Skin of body (tissue), 2 donors: ENCODE measurements around the gene TBC1D2. TPM values are rescaled to one million over a fixed set of nuclear protein-coding genes. Genes with fewer than 3 reads are reported as not detected.
"Not testable (repeated sequence)": the region's sequence is repeated elsewhere in the genome, so short reads cannot be mapped to it uniquely, and the experiment has no call there.

Experiments used
- DNase-seq: peaks from one replicate; lab custom pipeline; 2025; lab: John Stamatoyannopoulos, UW
- total RNA-seq: library from RNA; depleted of rRNA; stranded (reverse); fragments of >200 nt; gene quantifications from one replicate; pipeline ENCODE4 v1.2.3, GENCODE V29; 2014

Gene TBC1D2
- total RNA-seq, result 3.2 TPM

- peak; percentile 94 for DNase-seq
Measured at GRCh38 chr9:98255578-98256296, at the start of gene TBC1D2. Gene TBC1D2, minus strand, starts transcription at chr9:98255649. Its CDS starts 108 bp downstream, at chr9:98255541.

- DNase-seq, result no peak
Measured at GRCh38 chr9:98304381-98304780, 48.9 kb upstream of the TBC1D2 start.

GRCh38 chr9:98303633-98304125 is 48.2 kb upstream of the TBC1D2 start:
- DNase-seq, result no peak

GRCh38 chr9:98302938-98303632 is 47.6 kb upstream of the TBC1D2 start:
- DNase-seq, result no peak

- DNase-seq, result no peak
Measured at GRCh38 chr9:98302150-98302549, 46.7 kb upstream of the TBC1D2 start.

- no peak for DNase-seq
Measured at GRCh38 chr9:98300611-98301010, 45.2 kb upstream of the TBC1D2 start.

- DNase-seq, result no peak
Measured at GRCh38 chr9:98298476-98298875, 43.0 kb upstream of the TBC1D2 start.

GRCh38 chr9:98295824-98296223 is 40.4 kb upstream of the TBC1D2 start:
- no peak for DNase-seq

GRCh38 chr9:98291820-98292219 is 36.4 kb upstream of the TBC1D2 start:
- DNase-seq, result no peak

GRCh38 chr9:98290411-98290810 is 35.0 kb upstream of the TBC1D2 start:
- DNase-seq, result no peak

- no peak for DNase-seq
Measured at GRCh38 chr9:98289614-98290201, 34.3 kb upstream of the TBC1D2 start.

GRCh38 chr9:98288881-98289280 is 33.4 kb upstream of the TBC1D2 start:
- no peak for DNase-seq

- DNase-seq, result no peak
Measured at GRCh38 chr9:98287384-98287783, 31.9 kb upstream of the TBC1D2 start.

GRCh38 chr9:98285446-98285845 is 30.0 kb upstream of the TBC1D2 start:
- DNase-seq, result no peak

GRCh38 chr9:98284754-98285153 is 29.3 kb upstream of the TBC1D2 start:
- no peak for DNase-seq

GRCh38 chr9:98283143-98283542 is 27.7 kb upstream of the TBC1D2 start:
- not testable (repeated sequence) for DNase-seq

GRCh38 chr9:98281281-98281680 is 25.8 kb upstream of the TBC1D2 start:
- DNase-seq, result no peak

- DNase-seq, result no peak
Measured at GRCh38 chr9:98280574-98280973, 25.1 kb upstream of the TBC1D2 start.

GRCh38 chr9:98280162-98280561 is 24.7 kb upstream of the TBC1D2 start:
- no peak for DNase-seq

- no peak for DNase-seq
Measured at GRCh38 chr9:98276907-98277469, 21.5 kb upstream of the TBC1D2 start.

GRCh38 chr9:98275159-98275558 is 19.7 kb upstream of the TBC1D2 start:
- no peak for DNase-seq

- DNase-seq, result no peak
Measured at GRCh38 chr9:98272083-98272482, 16.6 kb upstream of the TBC1D2 start.
